ENCODE results near the gene GRPEL1.

DNA sequence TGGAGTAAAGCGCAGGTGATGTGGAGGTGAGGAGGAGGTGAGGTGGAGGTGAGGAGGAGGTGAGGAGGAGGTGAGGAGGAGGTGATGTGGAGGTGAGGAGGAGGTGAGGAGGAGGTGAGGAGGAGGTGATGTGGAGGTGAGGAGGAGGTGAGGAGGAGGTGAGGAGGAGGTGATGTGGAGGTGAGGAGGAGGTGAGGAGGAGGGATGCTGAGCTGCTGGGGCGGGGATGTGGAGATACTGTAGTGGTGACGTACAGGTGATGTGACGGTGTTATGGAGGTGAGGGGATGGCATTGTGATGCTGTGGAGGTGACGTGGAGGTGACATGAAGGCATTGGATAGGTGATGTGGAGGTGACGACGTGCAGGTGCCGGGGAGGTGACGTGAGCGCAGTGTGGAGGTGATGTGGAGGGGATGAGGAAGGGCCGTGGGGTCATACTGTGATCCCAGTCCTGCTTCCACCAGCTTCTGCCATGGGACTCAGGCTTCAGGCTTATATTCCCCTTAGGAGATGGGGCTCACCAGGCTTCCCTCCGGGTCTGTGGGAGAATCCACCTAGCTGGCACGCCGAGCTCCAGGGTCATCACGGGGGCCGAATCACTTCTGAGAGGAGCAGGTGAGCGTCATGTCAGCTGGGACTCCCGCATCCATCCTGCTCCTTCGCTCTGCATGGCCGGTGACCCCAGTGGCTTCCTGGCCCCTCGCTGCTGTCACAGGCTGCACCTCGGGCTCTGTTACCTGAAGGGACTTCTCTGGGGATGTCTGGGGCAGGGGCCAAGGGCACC, 47.9 kb upstream of the GRPEL1 start:
- TF ChIP-seq, protein P1, sequence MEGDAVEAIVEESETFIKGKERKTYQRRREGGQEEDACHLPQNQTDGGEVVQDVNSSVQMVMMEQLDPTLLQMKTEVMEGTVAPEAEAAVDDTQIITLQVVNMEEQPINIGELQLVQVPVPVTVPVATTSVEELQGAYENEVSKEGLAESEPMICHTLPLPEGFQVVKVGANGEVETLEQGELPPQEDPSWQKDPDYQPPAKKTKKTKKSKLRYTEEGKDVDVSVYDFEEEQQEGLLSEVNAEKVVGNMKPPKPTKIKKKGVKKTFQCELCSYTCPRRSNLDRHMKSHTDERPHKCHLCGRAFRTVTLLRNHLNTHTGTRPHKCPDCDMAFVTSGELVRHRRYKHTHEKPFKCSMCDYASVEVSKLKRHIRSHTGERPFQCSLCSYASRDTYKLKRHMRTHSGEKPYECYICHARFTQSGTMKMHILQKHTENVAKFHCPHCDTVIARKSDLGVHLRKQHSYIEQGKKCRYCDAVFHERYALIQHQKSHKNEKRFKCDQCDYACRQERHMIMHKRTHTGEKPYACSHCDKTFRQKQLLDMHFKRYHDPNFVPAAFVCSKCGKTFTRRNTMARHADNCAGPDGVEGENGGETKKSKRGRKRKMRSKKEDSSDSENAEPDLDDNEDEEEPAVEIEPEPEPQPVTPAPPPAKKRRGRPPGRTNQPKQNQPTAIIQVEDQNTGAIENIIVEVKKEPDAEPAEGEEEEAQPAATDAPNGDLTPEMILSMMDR (IDR thresholded peaks at IDR 0.05): no peak
- TF ChIP-seq EP300 (IDR thresholded peaks at IDR 0.05) (no peak), POLR2AphosphoS5 (IDR thresholded peaks at IDR 0.05) (no peak)
